ENCODE measurements around the gene PHACTR4. TPM values are rescaled to one million over a fixed set of nuclear protein-coding genes. Genes with fewer than 3 reads are reported as not detected.

PHACTR4 gene
- total RNA-seq, 1 experiment from 2014 or later, result 50.7 TPM

DNA sequence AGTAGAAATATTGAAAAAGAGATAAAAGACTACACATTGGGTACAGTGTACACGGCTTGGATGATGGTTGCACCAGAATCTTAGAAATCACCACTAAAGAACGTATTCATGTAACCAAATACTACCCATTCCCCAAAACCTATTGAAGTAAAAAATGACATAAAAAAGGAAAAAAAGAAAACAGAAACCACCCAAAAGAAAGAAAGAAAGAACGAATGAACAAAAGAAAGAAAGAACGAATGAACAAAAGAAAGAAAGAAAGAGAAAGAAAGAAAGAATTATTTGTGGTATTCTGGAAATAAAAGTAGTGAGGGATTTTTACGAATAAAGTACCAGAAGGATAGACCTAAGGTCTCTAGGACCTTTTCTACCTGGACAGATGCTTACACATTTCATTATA is 42.1 kb downstream of the PHACTR4 start:
- POLR2A ChIA-PET, result interaction anchor here (1.3 to 5.9 kb wide), 4 partner anchors 26 to 102 kb away, joined by 3 to 74 read pairs (median 14); partner anchors contain the start of gene RCC1
- CTCF ChIA-PET, result interaction anchor here (0.8 to 3.5 kb wide), 2 partner anchors 95 to 106 kb away, joined by 3 to 15 read pairs; no protein-coding TSS in a partner anchor
- no peaks in the 10 kb centered on the region for H3K9me3 Mint-ChIP-seq (ENCODE audit: unreplicated experiment)
- intact Hi-C loops (cut with micrococcal nuclease), result no loop called here
- TF ChIP-seq, protein P1, sequence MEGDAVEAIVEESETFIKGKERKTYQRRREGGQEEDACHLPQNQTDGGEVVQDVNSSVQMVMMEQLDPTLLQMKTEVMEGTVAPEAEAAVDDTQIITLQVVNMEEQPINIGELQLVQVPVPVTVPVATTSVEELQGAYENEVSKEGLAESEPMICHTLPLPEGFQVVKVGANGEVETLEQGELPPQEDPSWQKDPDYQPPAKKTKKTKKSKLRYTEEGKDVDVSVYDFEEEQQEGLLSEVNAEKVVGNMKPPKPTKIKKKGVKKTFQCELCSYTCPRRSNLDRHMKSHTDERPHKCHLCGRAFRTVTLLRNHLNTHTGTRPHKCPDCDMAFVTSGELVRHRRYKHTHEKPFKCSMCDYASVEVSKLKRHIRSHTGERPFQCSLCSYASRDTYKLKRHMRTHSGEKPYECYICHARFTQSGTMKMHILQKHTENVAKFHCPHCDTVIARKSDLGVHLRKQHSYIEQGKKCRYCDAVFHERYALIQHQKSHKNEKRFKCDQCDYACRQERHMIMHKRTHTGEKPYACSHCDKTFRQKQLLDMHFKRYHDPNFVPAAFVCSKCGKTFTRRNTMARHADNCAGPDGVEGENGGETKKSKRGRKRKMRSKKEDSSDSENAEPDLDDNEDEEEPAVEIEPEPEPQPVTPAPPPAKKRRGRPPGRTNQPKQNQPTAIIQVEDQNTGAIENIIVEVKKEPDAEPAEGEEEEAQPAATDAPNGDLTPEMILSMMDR (IDR thresholded peaks at IDR 0.05; ENCODE audit: unreplicated experiment), result no peak
- H3K4me1 Mint-ChIP-seq (ENCODE audit: insufficient read depth, unreplicated experiment), result peaks cover 5% of the 10 kb centered on the region
- peaks cover 15% of the 10 kb centered on the region for H3K36me3 Mint-ChIP-seq (ENCODE audit: insufficient read depth, unreplicated experiment)
- DNase-seq (ENCODE audit: unreplicated experiment), result no peak
- H3K4me3 Mint-ChIP-seq (ENCODE audit: unreplicated experiment), result no peak overlapping the region
- H3K27ac Mint-ChIP-seq (ENCODE audit: low read depth, unreplicated experiment), result no peak overlapping the region
- BruUV-seq (replicated peaks), result no TSS peak
- H3K27me3 Mint-ChIP-seq (ENCODE audit: insufficient read depth, unreplicated experiment), result no peaks in the 10 kb centered on the region

DNA sequence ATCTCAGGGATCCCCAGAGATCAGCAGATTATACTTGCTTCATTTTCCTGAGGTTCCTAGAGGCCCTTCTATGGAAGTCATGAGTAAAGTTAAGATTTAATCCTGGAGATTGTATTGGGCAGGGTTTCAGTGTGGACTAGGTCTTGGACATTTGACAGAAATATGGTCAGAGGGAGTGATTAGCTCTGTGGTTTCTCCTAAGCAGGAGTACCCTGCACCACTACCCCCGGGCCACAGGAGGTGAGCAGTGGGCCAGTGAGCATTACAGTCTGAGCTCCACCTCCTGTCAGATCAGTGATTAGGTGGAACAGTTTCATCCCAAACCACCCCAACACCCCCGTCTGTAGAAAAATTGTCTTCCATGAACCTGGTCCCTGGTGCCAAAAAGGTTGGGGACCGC is 43.2 kb downstream of the PHACTR4 start:
- peaks cover 10% of the 10 kb centered on the region for H3K4me1 Mint-ChIP-seq (ENCODE audit: insufficient read depth, unreplicated experiment)
- peaks cover 15% of the 10 kb centered on the region for H3K36me3 Mint-ChIP-seq (ENCODE audit: insufficient read depth, unreplicated experiment)
- CTCF ChIA-PET, result interaction anchor here (0.6 to 1.2 kb wide), 4 partner anchors 17 to 167 kb away, joined by 3 to 5 read pairs (median 3); no protein-coding TSS in a partner anchor
- POLR2A ChIA-PET, result interaction anchor here (0.7 to 5.9 kb wide), 10 partner anchors 25 to 230 kb away, joined by 3 to 74 read pairs (median 3); partner anchors contain the start of genes MED18, PHACTR4, RCC1 and TAF12
- DNase-seq (ENCODE audit: unreplicated experiment), result no peak
- H3K4me3 Mint-ChIP-seq (ENCODE audit: unreplicated experiment), result no peak overlapping the region
- intact Hi-C loops (cut with micrococcal nuclease), result no loop called here
- TF ChIP-seq, protein P1 (IDR thresholded peaks at IDR 0.05; ENCODE audit: unreplicated experiment), result no peak
- H3K27ac Mint-ChIP-seq (ENCODE audit: low read depth, unreplicated experiment), result no peak overlapping the region
- H3K27me3 Mint-ChIP-seq (ENCODE audit: insufficient read depth, unreplicated experiment), result no peaks in the 10 kb centered on the region
- no peaks in the 10 kb centered on the region for H3K9me3 Mint-ChIP-seq (ENCODE audit: unreplicated experiment)
- BruUV-seq (replicated peaks), result no TSS peak

DNA sequence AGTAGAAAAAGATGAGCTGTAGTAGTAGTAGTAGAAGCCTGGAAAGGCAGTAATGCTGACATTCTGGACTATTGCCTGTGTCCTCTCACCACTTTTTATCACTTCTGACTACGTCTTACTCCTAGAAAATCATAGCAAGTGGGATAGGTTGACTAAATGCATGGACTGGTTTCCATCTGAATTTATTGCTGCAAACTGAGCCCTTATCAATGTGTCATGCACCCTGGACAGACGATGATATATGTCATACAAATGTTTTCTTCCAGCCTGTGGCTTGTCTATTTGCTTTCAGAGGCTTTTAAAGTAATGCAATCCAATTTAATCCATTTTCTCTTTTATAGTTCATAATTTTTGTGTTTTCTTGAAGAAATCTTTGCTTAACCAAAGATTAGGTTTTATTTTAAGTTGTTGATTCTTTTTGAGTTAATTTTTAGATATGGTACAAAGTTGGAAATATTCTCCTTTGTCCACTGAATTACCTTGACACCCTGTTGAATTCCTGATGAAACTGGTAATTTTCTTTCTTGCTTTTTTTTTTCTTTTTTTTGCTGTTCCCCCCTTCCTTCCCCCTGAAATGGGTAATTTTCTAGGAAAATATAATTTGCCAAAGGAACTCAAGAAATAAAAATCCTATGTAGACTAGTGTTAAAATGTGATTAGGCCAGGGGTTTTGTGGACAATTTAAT is 47.1 kb downstream of the PHACTR4 start:
- Mint-ChIP-seq H3K4me3 (ENCODE audit: unreplicated experiment) (no peak overlapping the region), H3K27ac (ENCODE audit: low read depth, unreplicated experiment) (peak overlapping the region; percentile 89), H3K27me3 (ENCODE audit: insufficient read depth, unreplicated experiment) (no peaks in the 10 kb centered on the region), H3K9me3 (ENCODE audit: unreplicated experiment) (no peaks in the 10 kb centered on the region), H3K36me3 (ENCODE audit: insufficient read depth, unreplicated experiment) (peaks cover 13% of the 10 kb centered on the region), H3K4me1 (ENCODE audit: insufficient read depth, unreplicated experiment) (peaks cover 10% of the 10 kb centered on the region)
- ChIA-PET POLR2A (interaction anchor here (0.6 to 5.9 kb wide), 9 partner anchors 10 to 1509 kb away, joined by 3 to 74 read pairs (median 4); partner anchors contain the start of gene RCC1), CTCF (no interaction called here)
- intact Hi-C loops (cut with micrococcal nuclease), result loop anchor here (1.0 kb wide), 1 partner anchor 21 kb away; no protein-coding TSS in a partner anchor
- BruUV-seq (replicated peaks), result TSS peak; percentile 98
- DNase-seq (ENCODE audit: unreplicated experiment), result no peak
- TF ChIP-seq, protein P1 (IDR thresholded peaks at IDR 0.05; ENCODE audit: unreplicated experiment), result no peak

DNA sequence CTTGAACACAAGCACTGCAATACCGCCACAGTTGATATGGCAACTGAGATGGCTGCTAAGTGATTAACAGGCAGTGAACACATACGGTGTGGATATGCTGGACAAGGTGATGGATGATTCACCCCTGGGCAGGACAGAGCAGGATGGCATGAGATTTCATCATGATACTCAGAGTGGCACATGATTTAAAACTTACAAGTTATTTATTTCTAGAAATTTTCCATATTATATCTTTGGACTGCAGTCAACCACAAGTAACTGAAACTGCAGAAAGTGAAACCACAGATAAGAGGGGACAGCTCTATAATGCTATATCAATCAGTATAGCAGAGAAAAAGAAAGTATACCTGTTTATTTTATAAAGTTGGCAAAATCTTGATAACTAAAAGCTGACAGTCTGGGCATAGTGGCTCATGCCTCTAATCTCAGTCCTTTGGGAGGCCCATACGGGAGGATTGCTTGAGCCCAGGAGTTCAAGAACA is 47.9 kb downstream of the PHACTR4 start:
- H3K4me1 Mint-ChIP-seq (ENCODE audit: insufficient read depth, unreplicated experiment), result peaks cover 13% of the 10 kb centered on the region
- ChIA-PET CTCF (interaction anchor here (0.6 to 1.9 kb wide), 2 partner anchors 25 to 29 kb away, joined by 3 to 5 read pairs; no protein-coding TSS in a partner anchor), POLR2A (interaction anchor here (0.7 to 3.0 kb wide), 13 partner anchors 12 to 176 kb away, joined by 3 to 52 read pairs (median 4); partner anchors contain the start of genes PHACTR4 and RCC1)
- TF ChIP-seq, protein P1 (IDR thresholded peaks at IDR 0.05; ENCODE audit: unreplicated experiment), result no peak
- H3K27me3 Mint-ChIP-seq (ENCODE audit: insufficient read depth, unreplicated experiment), result no peaks in the 10 kb centered on the region
- no peaks in the 10 kb centered on the region for H3K9me3 Mint-ChIP-seq (ENCODE audit: unreplicated experiment)
- peaks cover 13% of the 10 kb centered on the region for H3K36me3 Mint-ChIP-seq (ENCODE audit: insufficient read depth, unreplicated experiment)
- peak overlapping the region; percentile 89 for H3K27ac Mint-ChIP-seq (ENCODE audit: low read depth, unreplicated experiment)
- peak; percentile 94 for DNase-seq (ENCODE audit: unreplicated experiment)
- intact Hi-C loops (cut with micrococcal nuclease), result loop anchor here (1.0 kb wide), 1 partner anchor 20 kb away; no protein-coding TSS in a partner anchor
- no TSS peak for BruUV-seq (replicated peaks)
- peak overlapping the region; percentile 47 for H3K4me3 Mint-ChIP-seq (ENCODE audit: unreplicated experiment)

Data from MCF 10A (cell line).